ENCODE measurements around the gene SCAP.

Gene SCAP

GRCh38 chr3:47411696-47412452 is 63.9 kb downstream of the SCAP start:
- no peak for TF ChIP-seq CTCF (IDR thresholded peaks at IDR 0.05; ENCODE audit: low read depth, low read length)
- DNase-seq: no peak
- peaks cover 30% of the 10 kb centered on the region for H3K36me3 ChIP-seq

DNA sequence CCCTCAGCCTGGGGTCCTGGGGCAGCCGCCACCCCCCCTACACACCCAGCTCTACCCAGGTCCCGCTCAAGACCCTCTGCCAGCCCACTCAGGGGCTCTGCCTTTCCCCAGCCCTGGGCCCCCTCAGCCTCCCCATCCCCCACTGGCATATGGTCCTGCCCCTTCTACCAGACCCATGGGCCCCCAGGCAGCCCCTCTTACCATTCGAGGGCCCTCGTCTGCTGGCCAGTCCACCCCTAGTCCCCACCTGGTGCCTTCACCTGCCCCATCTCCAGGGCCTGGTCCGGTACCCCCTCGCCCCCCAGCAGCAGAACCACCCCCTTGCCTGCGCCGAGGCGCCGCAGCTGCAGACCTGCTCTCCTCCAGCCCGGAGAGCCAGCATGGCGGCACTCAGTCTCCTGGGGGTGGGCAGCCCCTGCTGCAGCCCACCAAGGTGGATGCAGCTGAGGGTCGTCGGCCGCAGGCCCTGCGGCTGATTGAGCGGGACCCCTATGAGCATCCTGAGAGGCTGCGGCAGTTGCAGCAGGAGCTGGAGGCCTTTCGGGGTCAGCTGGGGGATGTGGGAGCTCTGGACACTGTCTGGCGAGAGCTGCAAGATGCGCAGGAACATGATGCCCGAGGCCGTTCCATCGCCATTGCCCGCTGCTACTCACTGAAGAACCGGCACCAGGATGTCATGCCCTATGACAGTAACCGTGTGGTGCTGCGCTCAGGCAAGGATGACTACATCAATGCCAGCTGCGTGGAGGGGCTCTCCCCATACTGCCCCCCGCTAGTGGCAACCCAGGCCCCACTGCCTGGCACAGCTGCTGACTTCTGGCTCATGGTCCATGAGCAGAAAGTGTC is 64.7 kb downstream of the SCAP start:
- H3K27me3 ChIP-seq: no peaks in the 10 kb centered on the region
- H3K4me3 ChIP-seq (ENCODE audit: low read depth, low read length): no peak overlapping the region
- no peaks in the 10 kb centered on the region for H3K4me1 ChIP-seq
- peaks cover 30% of the 10 kb centered on the region for H3K36me3 ChIP-seq
- no peak for TF ChIP-seq CTCF (IDR thresholded peaks at IDR 0.05; ENCODE audit: low read depth, low read length)
- DNase-seq: no peak
- H3K9me3 ChIP-seq: no peaks in the 10 kb centered on the region

More at GRCh38 chr3:47411696-47412452, 63.9 kb downstream of the SCAP start:
- no peaks in the 10 kb centered on the region for H3K27me3 ChIP-seq
- H3K9me3 ChIP-seq: no peaks in the 10 kb centered on the region
- no peaks in the 10 kb centered on the region for H3K4me1 ChIP-seq
- H3K4me3 ChIP-seq (ENCODE audit: low read depth, low read length): no peak overlapping the region

DNA sequence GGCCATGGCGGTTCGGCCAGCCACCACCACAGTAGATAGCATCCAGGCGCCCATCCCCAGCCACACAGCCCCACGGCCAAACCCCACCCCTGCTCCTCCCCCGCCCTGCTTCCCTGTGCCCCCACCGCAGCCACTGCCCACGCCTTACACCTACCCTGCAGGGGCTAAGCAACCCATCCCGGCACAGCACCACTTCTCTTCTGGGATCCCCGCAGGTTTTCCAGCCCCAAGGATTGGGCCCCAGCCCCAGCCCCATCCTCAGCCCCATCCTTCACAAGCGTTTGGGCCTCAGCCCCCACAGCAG is 65.4 kb downstream of the SCAP start:
- no peaks in the 10 kb centered on the region for H3K27me3 ChIP-seq
- no peak for TF ChIP-seq CTCF (IDR thresholded peaks at IDR 0.05; ENCODE audit: low read depth, low read length)
- no peaks in the 10 kb centered on the region for H3K4me1 ChIP-seq
- no peak overlapping the region for H3K4me3 ChIP-seq (ENCODE audit: low read depth, low read length)
- H3K36me3 ChIP-seq: peaks cover 30% of the 10 kb centered on the region
- no peak for DNase-seq
- H3K9me3 ChIP-seq: no peaks in the 10 kb centered on the region

DNA sequence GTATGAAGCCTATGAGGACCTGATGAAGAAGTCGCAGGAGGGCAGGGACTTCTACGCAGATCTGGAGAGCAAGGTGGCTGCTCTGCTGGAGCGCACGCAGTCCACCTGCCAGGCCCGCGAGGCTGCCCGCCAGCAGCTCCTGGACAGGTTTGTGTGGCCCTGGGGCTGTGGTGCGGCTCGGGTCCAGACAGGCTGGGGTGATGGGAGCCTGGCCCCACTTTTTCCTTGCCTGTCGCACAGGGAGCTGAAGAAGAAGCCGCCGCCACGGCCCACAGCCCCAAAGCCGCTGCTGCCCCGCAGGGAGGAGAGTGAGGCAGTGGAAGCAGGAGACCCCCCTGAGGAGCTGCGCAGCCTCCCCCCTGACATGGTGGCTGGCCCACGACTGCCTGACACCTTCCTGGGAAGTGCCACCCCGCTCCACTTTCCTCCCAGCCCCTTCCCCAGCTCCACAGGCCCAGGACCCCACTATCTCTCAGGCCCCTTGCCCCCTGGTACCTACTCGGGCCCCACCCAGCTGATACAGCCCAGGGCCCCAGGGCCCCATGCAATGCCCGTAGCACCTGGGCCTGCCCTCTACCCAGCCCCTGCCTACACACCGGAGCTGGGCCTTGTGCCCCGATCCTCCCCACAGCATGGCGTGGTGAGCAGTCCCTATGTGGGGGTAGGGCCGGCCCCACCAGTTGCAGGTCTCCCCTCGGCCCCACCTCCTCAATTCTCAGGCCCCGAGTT is 65.9 kb downstream of the SCAP start:
- Histone ChIP-seq H3K4me3 (ENCODE audit: low read depth, low read length) (no peak overlapping the region), H3K9me3 (no peaks in the 10 kb centered on the region), H3K4me1 (no peaks in the 10 kb centered on the region), H3K27me3 (no peaks in the 10 kb centered on the region), H3K36me3 (peaks cover 27% of the 10 kb centered on the region)
- TF ChIP-seq CTCF (IDR thresholded peaks at IDR 0.05; ENCODE audit: low read depth, low read length): no peak
- DNase-seq: no peak

DNA sequence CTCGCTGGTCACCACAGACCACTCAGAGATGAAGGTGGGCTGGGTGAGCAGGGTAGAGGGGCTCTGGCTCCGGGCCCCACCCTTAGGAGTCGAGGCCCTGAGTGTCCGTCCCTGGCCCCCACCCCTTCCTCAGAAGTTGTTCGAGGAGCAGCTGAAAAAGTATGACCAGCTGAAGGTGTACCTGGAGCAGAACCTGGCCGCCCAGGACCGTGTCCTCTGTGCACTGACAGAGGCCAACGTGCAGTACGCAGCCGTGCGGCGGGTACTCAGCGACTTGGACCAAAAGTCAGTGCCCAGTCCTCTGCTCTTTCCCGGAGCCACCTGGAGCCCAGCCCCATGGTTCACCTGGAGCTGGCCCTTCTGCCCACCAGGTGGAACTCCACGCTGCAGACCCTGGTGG is 66.5 kb downstream of the SCAP start:
- Histone ChIP-seq H3K36me3 (peaks cover 22% of the 10 kb centered on the region), H3K4me1 (no peaks in the 10 kb centered on the region), H3K9me3 (no peaks in the 10 kb centered on the region), H3K4me3 (ENCODE audit: low read depth, low read length) (no peak overlapping the region), H3K27me3 (no peaks in the 10 kb centered on the region)
- no peak for TF ChIP-seq CTCF (IDR thresholded peaks at IDR 0.05; ENCODE audit: low read depth, low read length)
- no peak for DNase-seq

Measured in BE2C (cell line).